Measurements from ENCODE around the gene ATP6V0A4. TPM values are rescaled to one million over a fixed set of nuclear protein-coding genes. Genes with fewer than 3 reads are reported as not detected.
A peak's percentile ranks its signal among the peaks of the same experiment; 100 is the strongest.

The ATP6V0A4 gene
- total and polyA plus RNA-seq, 2 of the 13 experiments (the other 11 are each of a cell fraction or from before 2014, with no cell fraction given): 0.24 to 0.25 TPM

DNA sequence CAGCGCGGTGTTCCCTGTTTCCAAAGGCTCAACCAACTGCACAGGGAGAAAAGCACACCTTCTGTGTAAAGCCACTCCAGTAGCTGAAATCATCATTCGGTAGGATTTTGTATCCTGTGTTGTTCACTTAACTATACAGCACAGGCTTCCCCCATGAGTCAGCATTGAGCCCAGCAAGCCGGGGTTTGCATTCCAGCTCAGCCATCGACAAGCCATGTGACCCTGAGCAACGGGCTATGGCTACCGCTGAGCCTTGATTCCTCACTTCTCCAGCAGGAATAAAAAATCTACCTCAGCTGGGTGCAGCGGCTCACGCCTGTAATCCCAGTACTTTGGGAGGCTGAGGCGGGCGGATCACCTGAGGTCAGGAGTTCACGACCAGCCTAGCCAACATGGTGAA lies 44.1 kb upstream of the ATP6V0A4 start (continued):
- TF ChIP-seq ZNF205 (CRISPR knock-in tag; IDR thresholded peaks at IDR 0.05) (no peak), PLRG1 (conservative IDR thresholded peaks at IDR 0.05) (no peak), MEF2D (CRISPR knock-in tag; IDR thresholded peaks at IDR 0.05) (no peak), THYN1 (CRISPR knock-in tag; IDR thresholded peaks at IDR 0.05; ENCODE audit: borderline replicate concordance, low read depth) (no peak), EED (CRISPR knock-in tag; IDR thresholded peaks at IDR 0.05) (no peak), YY1 (IDR thresholded peaks at IDR 0.05; ENCODE audit: insufficient read depth, insufficient replicate concordance, low read depth, low read length) (no peak), GLI4 (CRISPR knock-in tag; IDR thresholded peaks at IDR 0.05; ENCODE audit: borderline replicate concordance) (no peak)
- TF ChIP-seq, protein P1, sequence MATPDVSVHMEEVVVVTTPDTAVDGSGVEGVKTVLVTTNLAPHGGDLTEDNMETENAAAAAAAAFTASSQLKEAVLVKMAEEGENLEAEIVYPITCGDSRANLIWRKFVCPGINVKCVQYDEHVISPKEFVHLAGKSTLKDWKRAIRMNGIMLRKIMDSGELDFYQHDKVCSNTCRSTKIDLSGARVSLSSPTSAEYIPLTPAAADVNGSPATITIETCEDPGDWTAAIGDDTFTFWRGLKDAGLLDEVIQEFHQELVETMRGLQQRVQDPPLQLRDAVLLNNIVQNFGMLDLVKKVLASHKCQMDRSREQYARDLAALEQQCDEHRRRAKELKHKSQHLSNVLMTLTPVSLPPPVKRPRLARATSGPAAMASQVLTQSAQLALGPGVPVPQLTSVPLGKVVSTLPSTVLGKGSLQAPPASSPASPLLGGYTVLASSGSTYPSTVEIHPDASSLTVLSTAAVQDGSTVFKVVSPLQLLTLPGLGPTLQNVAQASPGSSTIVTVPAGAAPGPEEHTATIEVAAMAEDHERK (CRISPR knock-in tag; IDR thresholded peaks at IDR 0.05; ENCODE audit: low read depth): no peak
- TF ChIP-seq, protein P2, sequence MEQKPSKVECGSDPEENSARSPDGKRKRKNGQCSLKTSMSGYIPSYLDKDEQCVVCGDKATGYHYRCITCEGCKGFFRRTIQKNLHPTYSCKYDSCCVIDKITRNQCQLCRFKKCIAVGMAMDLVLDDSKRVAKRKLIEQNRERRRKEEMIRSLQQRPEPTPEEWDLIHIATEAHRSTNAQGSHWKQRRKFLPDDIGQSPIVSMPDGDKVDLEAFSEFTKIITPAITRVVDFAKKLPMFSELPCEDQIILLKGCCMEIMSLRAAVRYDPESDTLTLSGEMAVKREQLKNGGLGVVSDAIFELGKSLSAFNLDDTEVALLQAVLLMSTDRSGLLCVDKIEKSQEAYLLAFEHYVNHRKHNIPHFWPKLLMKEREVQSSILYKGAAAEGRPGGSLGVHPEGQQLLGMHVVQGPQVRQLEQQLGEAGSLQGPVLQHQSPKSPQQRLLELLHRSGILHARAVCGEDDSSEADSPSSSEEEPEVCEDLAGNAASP (CRISPR knock-in tag; IDR thresholded peaks at IDR 0.05; ENCODE audit: borderline replicate concordance): no peak

DNA sequence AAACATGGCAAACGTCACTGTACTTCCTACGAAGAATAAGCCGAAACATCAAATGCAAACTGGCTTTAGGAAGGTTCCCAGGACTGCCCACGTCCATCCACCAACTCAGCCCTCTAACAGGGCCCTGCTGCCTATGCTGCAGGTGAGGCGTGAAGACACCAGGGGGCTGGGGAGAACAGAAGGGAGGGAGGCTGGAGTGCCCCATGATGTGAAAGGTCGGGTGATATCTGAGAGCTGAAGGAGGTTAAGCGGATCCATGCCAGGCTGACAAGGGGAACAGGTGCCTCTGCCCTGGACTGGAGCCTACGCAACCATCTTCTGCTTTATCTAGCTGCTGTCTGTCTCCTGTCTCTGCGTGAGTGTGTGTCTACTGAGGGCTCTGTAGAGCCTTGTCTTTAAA lies 40.2 kb upstream of the ATP6V0A4 start:
- Histone ChIP-seq H2AFZ (ENCODE audit: low read length) (no peak overlapping the region), H3K4me3 (replicated peaks in 1 of 3; ENCODE audit: insufficient read depth in 1 of 3, low read depth in 2 of 3, low read length in 3 of 3) (no peak overlapping the region), H3K27me3 (ENCODE audit: control insufficient read depth in 1 of 2, insufficient read depth in 2 of 2, low read length in 2 of 2) (no peaks in the 10 kb centered on the region), H3K79me2 (ENCODE audit: insufficient read depth, low read length) (no peaks in the 10 kb centered on the region), H4K20me1 (ENCODE audit: insufficient read depth, low read length) (no peaks in the 10 kb centered on the region), H3K36me3 (replicated peaks in 1 of 2; ENCODE audit: control insufficient read depth in 1 of 2, insufficient read depth in 2 of 2, low read length in 2 of 2) (no peaks in the 10 kb centered on the region), H3K27ac (ENCODE audit: extremely low read length, insufficient read depth, low read length) (no peak overlapping the region), H3K4me2 (ENCODE audit: low read depth, low read length) (no peak overlapping the region), H3K9ac (ENCODE audit: insufficient read depth, low read depth, low read length) (no peak overlapping the region), H3K4me1 (ENCODE audit: insufficient read depth, low read length) (no peaks in the 10 kb centered on the region), H3K9me3 (ENCODE audit: low read length) (no peaks in the 10 kb centered on the region)
- POLR2A ChIA-PET: no interaction called here
- DNase-seq (ENCODE audit: low spot score) (no peak), FAIRE-seq (no peak), ATAC-seq (peak; percentile 75)
- in situ Hi-C loops (cut with HindIII; ENCODE audit: extremely low pct_ligation_motif_present, low pct_unique_long_range_greater_than_20kb) (no loop called here), intact Hi-C loops (cut with micrococcal nuclease; ENCODE audit: unreplicated experiment) (no loop called here)
- CTCF ChIA-PET (ENCODE audit: low intra/inter-chr PET ratio, low total read pairs): no interaction called here
- no TSS peak for BruUV-seq (replicated peaks)
- 91% methylated on average over 9 of the region's 9 CpGs for WGBS (ENCODE audit: low lambda C conversion rate)
- TF ChIP-seq RFXANK (CRISPR knock-in tag; IDR thresholded peaks at IDR 0.05) (no peak), ZNF570 (CRISPR knock-in tag; IDR thresholded peaks at IDR 0.05; ENCODE audit: borderline replicate concordance) (no peak), GZF1 (CRISPR knock-in tag; IDR thresholded peaks at IDR 0.05) (no peak), EED (CRISPR knock-in tag; IDR thresholded peaks at IDR 0.05) (no peak), MYC (CRISPR knock-in tag; IDR thresholded peaks at IDR 0.05; ENCODE audit: borderline replicate concordance) (no peak), HOXA3 (CRISPR knock-in tag; IDR thresholded peaks at IDR 0.05) (no peak)
- TF ChIP-seq, protein P3, sequence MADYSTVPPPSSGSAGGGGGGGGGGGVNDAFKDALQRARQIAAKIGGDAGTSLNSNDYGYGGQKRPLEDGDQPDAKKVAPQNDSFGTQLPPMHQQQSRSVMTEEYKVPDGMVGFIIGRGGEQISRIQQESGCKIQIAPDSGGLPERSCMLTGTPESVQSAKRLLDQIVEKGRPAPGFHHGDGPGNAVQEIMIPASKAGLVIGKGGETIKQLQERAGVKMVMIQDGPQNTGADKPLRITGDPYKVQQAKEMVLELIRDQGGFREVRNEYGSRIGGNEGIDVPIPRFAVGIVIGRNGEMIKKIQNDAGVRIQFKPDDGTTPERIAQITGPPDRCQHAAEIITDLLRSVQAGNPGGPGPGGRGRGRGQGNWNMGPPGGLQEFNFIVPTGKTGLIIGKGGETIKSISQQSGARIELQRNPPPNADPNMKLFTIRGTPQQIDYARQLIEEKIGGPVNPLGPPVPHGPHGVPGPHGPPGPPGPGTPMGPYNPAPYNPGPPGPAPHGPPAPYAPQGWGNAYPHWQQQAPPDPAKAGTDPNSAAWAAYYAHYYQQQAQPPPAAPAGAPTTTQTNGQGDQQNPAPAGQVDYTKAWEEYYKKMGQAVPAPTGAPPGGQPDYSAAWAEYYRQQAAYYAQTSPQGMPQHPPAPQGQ (CRISPR knock-in tag; IDR thresholded peaks at IDR 0.05; ENCODE audit: borderline replicate concordance): no peak
- TF ChIP-seq, protein P4, sequence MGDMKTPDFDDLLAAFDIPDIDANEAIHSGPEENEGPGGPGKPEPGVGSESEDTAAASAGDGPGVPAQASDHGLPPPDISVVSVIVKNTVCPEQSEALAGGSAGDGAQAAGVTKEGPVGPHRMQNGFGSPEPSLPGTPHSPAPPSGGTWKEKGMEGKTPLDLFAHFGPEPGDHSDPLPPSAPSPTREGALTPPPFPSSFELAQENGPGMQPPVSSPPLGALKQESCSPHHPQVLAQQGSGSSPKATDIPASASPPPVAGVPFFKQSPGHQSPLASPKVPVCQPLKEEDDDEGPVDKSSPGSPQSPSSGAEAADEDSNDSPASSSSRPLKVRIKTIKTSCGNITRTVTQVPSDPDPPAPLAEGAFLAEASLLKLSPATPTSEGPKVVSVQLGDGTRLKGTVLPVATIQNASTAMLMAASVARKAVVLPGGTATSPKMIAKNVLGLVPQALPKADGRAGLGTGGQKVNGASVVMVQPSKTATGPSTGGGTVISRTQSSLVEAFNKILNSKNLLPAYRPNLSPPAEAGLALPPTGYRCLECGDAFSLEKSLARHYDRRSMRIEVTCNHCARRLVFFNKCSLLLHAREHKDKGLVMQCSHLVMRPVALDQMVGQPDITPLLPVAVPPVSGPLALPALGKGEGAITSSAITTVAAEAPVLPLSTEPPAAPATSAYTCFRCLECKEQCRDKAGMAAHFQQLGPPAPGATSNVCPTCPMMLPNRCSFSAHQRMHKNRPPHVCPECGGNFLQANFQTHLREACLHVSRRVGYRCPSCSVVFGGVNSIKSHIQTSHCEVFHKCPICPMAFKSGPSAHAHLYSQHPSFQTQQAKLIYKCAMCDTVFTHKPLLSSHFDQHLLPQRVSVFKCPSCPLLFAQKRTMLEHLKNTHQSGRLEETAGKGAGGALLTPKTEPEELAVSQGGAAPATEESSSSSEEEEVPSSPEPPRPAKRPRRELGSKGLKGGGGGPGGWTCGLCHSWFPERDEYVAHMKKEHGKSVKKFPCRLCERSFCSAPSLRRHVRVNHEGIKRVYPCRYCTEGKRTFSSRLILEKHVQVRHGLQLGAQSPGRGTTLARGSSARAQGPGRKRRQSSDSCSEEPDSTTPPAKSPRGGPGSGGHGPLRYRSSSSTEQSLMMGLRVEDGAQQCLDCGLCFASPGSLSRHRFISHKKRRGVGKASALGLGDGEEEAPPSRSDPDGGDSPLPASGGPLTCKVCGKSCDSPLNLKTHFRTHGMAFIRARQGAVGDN (CRISPR knock-in tag; IDR thresholded peaks at IDR 0.05): no peak

All from HepG2 (cell line).